H9 (cell line): ENCODE results near the gene CTNNA3. TPM values are rescaled to one million over a fixed set of nuclear protein-coding genes. Genes with fewer than 3 reads are reported as not detected.

Experiments
- DNase-seq: peaks from one replicate; pipeline ENCODE4 v3.0.0-alpha.2; 2017
- H2AFZ ChIP-seq: one replicate; pipeline ENCODE4 v1.6.1; 2013; ENCODE audit warnings: mild to moderate bottlenecking, low read length, control low read depth, moderate library complexity
- H2AK5ac ChIP-seq: 2 replicates; pipeline ENCODE4 v1.6.1; 2013; ENCODE audit warnings: low read length, control low read depth, mixed read lengths; ENCODE audit not compliant: insufficient read length
- H2BK120ac ChIP-seq: one replicate; pipeline ENCODE4 v1.6.1; 2013; ENCODE audit warnings: low read depth, mild to moderate bottlenecking, low read length, control low read depth, inconsistent platforms; ENCODE audit not compliant: poor library complexity, severe bottlenecking
- H2BK12ac ChIP-seq: 2 replicates; pipeline ENCODE4 v1.6.1; 2013; ENCODE audit warnings: low read length, control low read depth, mixed read lengths, low read depth; ENCODE audit not compliant: insufficient read length
- H2BK15ac ChIP-seq: 2 replicates; pipeline ENCODE4 v1.6.1; 2013; ENCODE audit warnings: low read depth, low read length, control low read depth
- H2BK20ac ChIP-seq: one replicate; pipeline ENCODE4 v1.6.1; 2013; ENCODE audit warnings: low read depth, mild to moderate bottlenecking, low read length, control low read depth, inconsistent platforms; ENCODE audit not compliant: poor library complexity, severe bottlenecking
- H2BK5ac ChIP-seq: 2 replicates; pipeline ENCODE4 v1.6.1; 2013; ENCODE audit warnings: low read length, control low read depth, mixed read lengths; ENCODE audit not compliant: insufficient read length
- H3K14ac ChIP-seq: 2 replicates; pipeline ENCODE4 v1.6.1; 2013; ENCODE audit warnings: low read length, control low read depth; ENCODE audit not compliant: insufficient read depth
- H3K18ac ChIP-seq: 2 replicates; pipeline ENCODE4 v1.6.1; 2013; ENCODE audit warnings: low read depth, mild to moderate bottlenecking, mixed read lengths, low read length, control low read depth; ENCODE audit not compliant: insufficient read length
- H3K23ac ChIP-seq: 2 replicates; pipeline ENCODE4 v1.6.1; 2013; ENCODE audit warnings: low read length, control low read depth, mixed read lengths, low read depth; ENCODE audit not compliant: insufficient read length
- H3K23me2 ChIP-seq: 2 replicates; pipeline ENCODE4 v1.6.1; 2013; ENCODE audit warnings: low read depth, mild to moderate bottlenecking, mixed read lengths, low read length, control low read depth; ENCODE audit not compliant: insufficient read length, poor library complexity, severe bottlenecking
- H3K27ac ChIP-seq: 2 replicates; pipeline ENCODE4 v1.5.1; 2013; ENCODE audit warnings: low read length, control low read depth, mixed read lengths, low read depth; ENCODE audit not compliant: insufficient read length
- H3K27me3 ChIP-seq: 2 replicates; pipeline ENCODE4 v1.6.1; 2013; ENCODE audit warnings: low read length, control low read depth, inconsistent platforms; ENCODE audit not compliant: insufficient read depth
- H3K4ac ChIP-seq: 2 replicates; pipeline ENCODE4 v1.6.1; 2013; ENCODE audit warnings: low read depth, mild to moderate bottlenecking, control low read depth, inconsistent platforms, low read length, moderate library complexity
- H3K4me1 ChIP-seq: 2 replicates; pipeline ENCODE4 v1.6.1; 2013; ENCODE audit warnings: low read length, control low read depth, inconsistent platforms; ENCODE audit not compliant: insufficient read depth
- H3K4me2 ChIP-seq: 2 replicates; pipeline ENCODE4 v1.6.1; 2013; ENCODE audit warnings: low read length, control low read depth, mixed read lengths; ENCODE audit not compliant: insufficient read length, insufficient read depth
- H3K56ac ChIP-seq: 2 replicates; pipeline ENCODE4 v1.6.1; 2013; ENCODE audit warnings: low read depth, mild to moderate bottlenecking, mixed read lengths, low read length, control low read depth; ENCODE audit not compliant: insufficient read length
- H3K79me1 ChIP-seq: 2 replicates; pipeline ENCODE4 v1.6.1; 2013; ENCODE audit warnings: low read depth, mild to moderate bottlenecking, moderate library complexity, low read length, control low read depth, inconsistent platforms; ENCODE audit not compliant: insufficient read depth, poor library complexity, severe bottlenecking
- H3K79me2 ChIP-seq: 2 replicates; pipeline ENCODE4 v1.6.1; 2013; ENCODE audit warnings: low read length, control low read depth, inconsistent platforms; ENCODE audit not compliant: insufficient read depth
- H3K9ac ChIP-seq: 2 replicates; pipeline ENCODE4 v1.6.1; 2013; ENCODE audit warnings: low read length, control low read depth, mixed read lengths; ENCODE audit not compliant: insufficient read length; ENCODE audit errors: extremely low read depth
- H3K9me3 ChIP-seq: one replicate; pipeline ENCODE4 v1.6.1; 2013; ENCODE audit warnings: low read depth, low read length, inconsistent platforms; ENCODE audit not compliant: control insufficient read depth
- H3T11ph ChIP-seq: one replicate; pipeline ENCODE4 v1.6.1; 2013; ENCODE audit warnings: mild to moderate bottlenecking, low read length, control low read depth, inconsistent platforms
- H4K20me1 ChIP-seq: one replicate; pipeline ENCODE4 v1.6.1; 2013; ENCODE audit not compliant: control insufficient read depth, insufficient read length, insufficient read depth
- H4K5ac ChIP-seq: 2 replicates; pipeline ENCODE4 v1.6.1; 2013; ENCODE audit warnings: low read depth, mild to moderate bottlenecking, mixed read lengths, low read length, control low read depth; ENCODE audit not compliant: insufficient read length
- H4K8ac ChIP-seq: replicated peaks from 2 replicates; pipeline ENCODE4 v1.6.1; 2013; ENCODE audit warnings: low read length, control low read depth, mixed read lengths, low read depth; ENCODE audit not compliant: insufficient read length
- H4K91ac ChIP-seq: 2 replicates; pipeline ENCODE4 v1.6.1; 2013; ENCODE audit warnings: low read depth, mild to moderate bottlenecking, moderate library complexity, mixed read lengths, low read length, control low read depth; ENCODE audit not compliant: insufficient read length
- H3K27ac Mint-ChIP-seq, 3 experiments: 2 replicates in 2 of 3; 3 replicates in 1 of 3; pipeline ENCODE4 v1.8.0; 2020 to 2021; ENCODE audit warnings: mixed read lengths in 3 of 3, mild to moderate bottlenecking in 1 of 3, moderate library complexity in 1 of 3
- H3K27me3 Mint-ChIP-seq: 2 replicates; pipeline ENCODE4 v1.8.0; 2021; ENCODE audit warnings: low read depth, mild to moderate bottlenecking, moderate library complexity, mixed read lengths
- H3K36me3 Mint-ChIP-seq, 3 experiments: 2 replicates in 2 of 3; 3 replicates in 1 of 3; pipeline ENCODE4 v1.8.0; 2020 to 2021; ENCODE audit warnings: low read depth in 3 of 3, mixed read lengths in 3 of 3; ENCODE audit not compliant: insufficient read depth in 1 of 3
- H3K4me1 Mint-ChIP-seq, 2 experiments: 2 replicates each; pipeline ENCODE4 v1.8.0; 2020; ENCODE audit warnings: mixed read lengths in 2 of 2
- H3K4me3 Mint-ChIP-seq, 2 experiments: 2 replicates in 1 of 2; 3 replicates in 1 of 2; pipeline ENCODE4 v1.8.0; 2020 to 2021; ENCODE audit warnings: mild to moderate bottlenecking in 2 of 2, mixed read lengths in 2 of 2, moderate library complexity in 1 of 2
- H3K9me3 Mint-ChIP-seq, 2 experiments: 2 replicates in 1 of 2; 3 replicates in 1 of 2; pipeline ENCODE4 v1.8.0; 2020; ENCODE audit warnings: mild to moderate bottlenecking in 2 of 2, mixed read lengths in 2 of 2, moderate library complexity in 1 of 2
- WGBS: extraction: QIAGEN DNeasy Blood & Tissue Kit; methylation state at CpG from one replicate; pipeline ENCODE4 v1.1.7; 2013; ENCODE audit warnings: missing lambda C conversion rate, low lambda C conversion rate, mixed read lengths; ENCODE audit not compliant: insufficient read length; ENCODE audit errors: extremely low coverage; 5-methylcytosine and 5-hydroxymethylcytosine counted together
- total RNA-seq: library from RNA; stranded (reverse); gene quantifications from 2 replicates; pipeline ENCODE4 v1.2.1, GENCODE V29; 2021
- TF ChIP-seq, protein P1 (sequence below): fragments of 200-600 bp; sonication (generic); conservative IDR thresholded peaks from 3 replicates; pipeline ENCODE4 v1.8.0; 2021; ENCODE audit warnings: antibody characterized with exemption, mild to moderate bottlenecking

Gene CTNNA3
- total RNA-seq, 1 experiment from 2014 or later, result 3.3 TPM

- Histone ChIP-seq H2AK5ac (no peak overlapping the region), H4K8ac (no peak overlapping the region), H2BK15ac (no peak overlapping the region), H3K9me3 (no peaks in the 10 kb centered on the region), H2BK120ac (no peak overlapping the region), H2BK20ac (no peak overlapping the region), H3K18ac (no peak overlapping the region), H3K4me2 (no peak overlapping the region), H3K79me1 (no peaks in the 10 kb centered on the region), H3K27me3 (no peaks in the 10 kb centered on the region), H3K4me1 (no peaks in the 10 kb centered on the region; the same call in 1 of the 2 replicates), H3K14ac (no peak overlapping the region), H4K20me1 (no peaks in the 10 kb centered on the region), H3K56ac (no peak overlapping the region), H2BK5ac (no peak overlapping the region), H3K79me2 (no peaks in the 10 kb centered on the region), H2AFZ (no peak overlapping the region), H3K23me2 (no peaks in the 10 kb centered on the region), H2BK12ac (no peak overlapping the region), H3K27ac (no peak overlapping the region), H4K91ac (no peak overlapping the region), H3T11ph (no peak overlapping the region), H3K9ac (no peak overlapping the region), H3K4ac (no peak overlapping the region), H3K23ac (no peak overlapping the region), H4K5ac (no peak overlapping the region)
- no peaks in the 10 kb centered on the region for H3K27me3 Mint-ChIP-seq
- H3K36me3 Mint-ChIP-seq, result no peaks in the 10 kb centered on the region
- WGBS, result no CpG with 5 or more reads among the region's 1 CpG
- H3K9me3 Mint-ChIP-seq, result no peaks in the 10 kb centered on the region
- TF ChIP-seq, protein P1, sequence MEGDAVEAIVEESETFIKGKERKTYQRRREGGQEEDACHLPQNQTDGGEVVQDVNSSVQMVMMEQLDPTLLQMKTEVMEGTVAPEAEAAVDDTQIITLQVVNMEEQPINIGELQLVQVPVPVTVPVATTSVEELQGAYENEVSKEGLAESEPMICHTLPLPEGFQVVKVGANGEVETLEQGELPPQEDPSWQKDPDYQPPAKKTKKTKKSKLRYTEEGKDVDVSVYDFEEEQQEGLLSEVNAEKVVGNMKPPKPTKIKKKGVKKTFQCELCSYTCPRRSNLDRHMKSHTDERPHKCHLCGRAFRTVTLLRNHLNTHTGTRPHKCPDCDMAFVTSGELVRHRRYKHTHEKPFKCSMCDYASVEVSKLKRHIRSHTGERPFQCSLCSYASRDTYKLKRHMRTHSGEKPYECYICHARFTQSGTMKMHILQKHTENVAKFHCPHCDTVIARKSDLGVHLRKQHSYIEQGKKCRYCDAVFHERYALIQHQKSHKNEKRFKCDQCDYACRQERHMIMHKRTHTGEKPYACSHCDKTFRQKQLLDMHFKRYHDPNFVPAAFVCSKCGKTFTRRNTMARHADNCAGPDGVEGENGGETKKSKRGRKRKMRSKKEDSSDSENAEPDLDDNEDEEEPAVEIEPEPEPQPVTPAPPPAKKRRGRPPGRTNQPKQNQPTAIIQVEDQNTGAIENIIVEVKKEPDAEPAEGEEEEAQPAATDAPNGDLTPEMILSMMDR, result no peak
- H3K27ac Mint-ChIP-seq, result no peak overlapping the region
- H3K4me1 Mint-ChIP-seq, result peaks cover 2 to 6% of the 10 kb centered on the region in 2 experiments; a peak in 2 of 4 replicates
- no peak overlapping the region for H3K4me3 Mint-ChIP-seq
- no peak for DNase-seq
Measured at GRCh38 chr10:66714741-66715140, 981.3 kb downstream of the CTNNA3 start.
